ENCODE results near the gene RIMS3. TPM values are rescaled to one million over a fixed set of nuclear protein-coding genes. Genes with fewer than 3 reads are reported as not detected.
A peak's percentile ranks its signal among the peaks of the same experiment; 100 is the strongest.

RIMS3 gene
- total RNA-seq, 1 experiment from 2014 or later: 19.8 TPM

- Mint-ChIP-seq H3K4me1 (peaks cover 33% of the 10 kb centered on the region), H3K36me3 (no peaks in the 10 kb centered on the region), H3K27ac (peak overlapping the region; percentile 66), H3K27me3 (ENCODE audit: low read depth) (no peaks in the 10 kb centered on the region; the same call in 1 of the 2 replicates), H3K4me3 (no peak overlapping the region), H3K9me3 (no peaks in the 10 kb centered on the region)
- CTCF ChIA-PET: interaction anchor here (0.7 to 3.0 kb wide), 6 partner anchors 10 to 135 kb away, joined by 3 to 16 read pairs (median 5); partner anchors contain the start of gene NFYC
- POLR2A ChIA-PET: interaction anchor here (2.5 kb wide), 1 partner anchor 30 kb away, joined by 16 read pairs; the partner anchor contains the start of gene NFYC
- DNase-seq (ENCODE audit: low spot score) (no peak), ATAC-seq (peak; percentile 3)
- no peak for TF ChIP-seq IRF1 (CRISPR knock-in tag; IDR thresholded peaks at IDR 0.05)
- TF ChIP-seq NFE2L1 (CRISPR knock-in tag; IDR thresholded peaks at IDR 0.05): no peak
- no peak for TF ChIP-seq NR1H2 (CRISPR knock-in tag; IDR thresholded peaks at IDR 0.05)
- TF ChIP-seq PREB (CRISPR knock-in tag; IDR thresholded peaks at IDR 0.05; ENCODE audit: borderline replicate concordance): no peak
- TF ChIP-seq SMAD3 (CRISPR knock-in tag; IDR thresholded peaks at IDR 0.05; ENCODE audit: borderline replicate concordance): no peak
- TF ChIP-seq EMX1 (CRISPR knock-in tag; IDR thresholded peaks at IDR 0.05): no peak
- TF ChIP-seq HMGXB4 (CRISPR knock-in tag; IDR thresholded peaks at IDR 0.05): no peak
- no peak for TF ChIP-seq IRF2 (CRISPR knock-in tag; IDR thresholded peaks at IDR 0.05; ENCODE audit: borderline replicate concordance, low read depth)
- no peak for TF ChIP-seq SOX15 (CRISPR knock-in tag; IDR thresholded peaks at IDR 0.05)
- no peak for TF ChIP-seq SMAD4 (CRISPR knock-in tag; IDR thresholded peaks at IDR 0.05)
- no peak for TF ChIP-seq ATF1 (CRISPR knock-in tag; IDR thresholded peaks at IDR 0.05)
- no peak for TF ChIP-seq ZNF396 (CRISPR knock-in tag; IDR thresholded peaks at IDR 0.05; ENCODE audit: borderline replicate concordance)
- no peak for TF ChIP-seq ZNF138 (CRISPR knock-in tag; conservative IDR thresholded peaks at IDR 0.05)
- TF ChIP-seq ATF2 (CRISPR knock-in tag; IDR thresholded peaks at IDR 0.05; ENCODE audit: borderline replicate concordance, low read depth): no peak
- no peak for TF ChIP-seq GRHL2 (CRISPR knock-in tag; IDR thresholded peaks at IDR 0.05; ENCODE audit: insufficient replicate concordance, severe bottlenecking)
- TF ChIP-seq CTCF (IDR thresholded peaks at IDR 0.05): no peak
- no peak for TF ChIP-seq FOXP1 (CRISPR knock-in tag; IDR thresholded peaks at IDR 0.05; ENCODE audit: borderline replicate concordance)
- TF ChIP-seq, protein P1, sequence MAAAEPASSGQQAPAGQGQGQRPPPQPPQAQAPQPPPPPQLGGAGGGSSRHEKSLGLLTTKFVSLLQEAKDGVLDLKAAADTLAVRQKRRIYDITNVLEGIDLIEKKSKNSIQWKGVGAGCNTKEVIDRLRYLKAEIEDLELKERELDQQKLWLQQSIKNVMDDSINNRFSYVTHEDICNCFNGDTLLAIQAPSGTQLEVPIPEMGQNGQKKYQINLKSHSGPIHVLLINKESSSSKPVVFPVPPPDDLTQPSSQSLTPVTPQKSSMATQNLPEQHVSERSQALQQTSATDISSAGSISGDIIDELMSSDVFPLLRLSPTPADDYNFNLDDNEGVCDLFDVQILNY (CRISPR knock-in tag; IDR thresholded peaks at IDR 0.05): no peak
- no peak for TF ChIP-seq OVOL2 (CRISPR knock-in tag; IDR thresholded peaks at IDR 0.05; ENCODE audit: borderline replicate concordance)
- no peak for TF ChIP-seq PRRX2 (CRISPR knock-in tag; IDR thresholded peaks at IDR 0.05)
Measured at GRCh38 chr1:40662151-40662550, 3.3 kb downstream of the RIMS3 start.

Data from WTC11 (cell line).